Stimulated activated CD8-positive, alpha-beta memory T cell treated with anti-CD3 and anti-CD28 coated beads, Interleukin-4, amount 100 ng/mL, for 1 hour (primary cell): Measurements from ENCODE around the gene MPRIP.

Source experiments
- DNase-seq, 2 donors: peaks; one replicate each; pipeline ENCODE4 v3.0.0-alpha.2; 2020; ENCODE audit warnings: low read depth in 2 of 2, low spot score in 1 of 2

Gene MPRIP

DNA sequence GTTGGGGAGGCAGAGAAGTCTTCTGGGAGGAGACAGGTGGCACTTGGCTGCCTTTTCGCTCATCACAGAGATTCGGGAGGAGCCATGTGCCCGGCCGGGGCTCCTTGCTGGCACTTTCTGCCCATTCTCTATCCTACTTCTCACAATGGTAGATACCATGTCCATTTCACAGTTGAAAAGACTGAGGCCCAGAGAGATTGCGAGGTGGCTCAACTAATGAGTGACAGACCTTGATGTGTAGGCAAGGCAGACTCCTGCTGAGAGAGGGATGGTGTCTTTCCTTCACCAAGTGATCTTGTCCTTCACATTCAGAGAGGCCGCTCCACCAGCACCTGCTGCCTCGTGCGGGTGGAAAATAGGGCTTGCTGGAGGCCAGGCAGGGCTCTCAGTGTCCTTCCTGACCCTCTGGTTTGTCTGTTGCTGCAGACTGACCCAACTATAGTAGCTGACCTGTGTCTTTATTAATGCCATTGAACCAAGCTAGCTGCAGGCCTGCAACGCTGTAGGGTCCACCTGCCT, 42.1 kb downstream of the MPRIP start:
- no peak for DNase-seq

DNA sequence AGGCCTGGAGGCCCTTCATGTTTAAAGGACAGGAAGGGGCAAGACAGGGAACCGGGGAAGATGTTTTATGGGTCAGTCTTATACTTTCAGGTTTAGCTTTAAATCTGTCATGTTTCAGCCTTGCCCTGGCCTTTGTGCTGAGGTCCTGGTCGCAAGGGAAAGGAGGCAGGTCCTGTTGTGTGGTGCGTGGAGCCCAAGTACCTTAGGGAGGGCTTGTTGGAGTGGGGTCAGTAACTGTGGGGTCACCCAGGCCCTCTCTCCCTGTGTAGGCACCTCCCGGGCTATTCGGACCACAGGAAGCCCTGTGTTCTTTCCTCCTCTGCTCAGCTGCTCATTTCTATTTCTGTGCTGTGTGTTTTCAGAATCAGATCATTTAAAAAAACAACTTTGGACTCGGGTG, 42.7 kb downstream of the MPRIP start:
- DNase-seq: no peak

- no peak for DNase-seq
Measured at GRCh38 chr17:17086585-17086984, 44.3 kb downstream of the MPRIP start.

GRCh38 chr17:17087424-17088015, 45.3 kb downstream of the MPRIP start:
- no peak for DNase-seq

- DNase-seq: no peak
Measured at GRCh38 chr17:17088086-17088485, 45.8 kb downstream of the MPRIP start.

DNA sequence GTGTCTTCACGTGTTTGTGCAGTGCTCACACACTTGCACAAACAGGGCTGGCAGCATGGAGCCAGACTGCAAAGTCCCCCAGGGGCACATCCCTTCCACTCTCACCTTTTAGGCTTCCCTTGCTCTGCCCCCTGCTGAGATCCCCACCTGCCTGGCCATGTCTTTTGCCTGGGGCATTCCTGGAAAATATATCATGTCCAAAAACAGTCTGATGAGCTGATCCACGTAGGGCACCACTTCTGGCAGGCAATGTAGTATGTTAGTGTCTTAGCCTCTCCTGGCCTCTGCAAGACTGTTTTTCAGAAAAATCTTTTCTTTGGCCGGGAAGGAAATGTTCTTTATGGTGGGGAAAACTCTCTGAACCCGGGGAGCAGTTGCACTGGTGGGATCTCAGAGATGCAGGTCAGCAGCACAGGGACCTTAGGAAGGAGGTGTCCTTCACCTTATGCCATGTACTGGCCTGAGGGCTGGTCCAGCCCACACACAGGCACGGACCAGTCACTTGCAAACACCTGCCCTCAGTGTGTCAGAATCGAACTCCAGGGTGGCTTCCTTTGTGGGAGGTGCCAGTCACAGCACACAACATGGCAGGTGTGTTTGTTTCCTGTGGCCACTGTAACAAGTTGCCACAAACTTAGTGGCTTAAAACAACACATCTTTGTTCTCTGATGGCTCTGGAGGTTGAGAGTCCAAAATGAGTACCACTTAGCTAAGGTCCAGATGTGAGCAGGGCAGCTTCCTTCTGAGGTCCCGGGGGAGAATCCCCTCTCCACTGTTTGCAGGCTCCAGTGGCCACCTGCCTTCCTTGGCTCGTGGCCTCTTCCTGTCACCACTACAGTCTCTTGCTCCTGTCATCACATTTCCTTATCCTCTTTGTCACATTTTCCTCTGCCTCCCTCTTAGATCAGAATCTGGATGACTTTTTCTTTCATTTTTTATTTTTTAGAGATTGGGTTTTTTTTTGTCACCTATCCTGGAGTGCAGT, 46.6 kb downstream of the MPRIP start:
- no peak for DNase-seq

DNA sequence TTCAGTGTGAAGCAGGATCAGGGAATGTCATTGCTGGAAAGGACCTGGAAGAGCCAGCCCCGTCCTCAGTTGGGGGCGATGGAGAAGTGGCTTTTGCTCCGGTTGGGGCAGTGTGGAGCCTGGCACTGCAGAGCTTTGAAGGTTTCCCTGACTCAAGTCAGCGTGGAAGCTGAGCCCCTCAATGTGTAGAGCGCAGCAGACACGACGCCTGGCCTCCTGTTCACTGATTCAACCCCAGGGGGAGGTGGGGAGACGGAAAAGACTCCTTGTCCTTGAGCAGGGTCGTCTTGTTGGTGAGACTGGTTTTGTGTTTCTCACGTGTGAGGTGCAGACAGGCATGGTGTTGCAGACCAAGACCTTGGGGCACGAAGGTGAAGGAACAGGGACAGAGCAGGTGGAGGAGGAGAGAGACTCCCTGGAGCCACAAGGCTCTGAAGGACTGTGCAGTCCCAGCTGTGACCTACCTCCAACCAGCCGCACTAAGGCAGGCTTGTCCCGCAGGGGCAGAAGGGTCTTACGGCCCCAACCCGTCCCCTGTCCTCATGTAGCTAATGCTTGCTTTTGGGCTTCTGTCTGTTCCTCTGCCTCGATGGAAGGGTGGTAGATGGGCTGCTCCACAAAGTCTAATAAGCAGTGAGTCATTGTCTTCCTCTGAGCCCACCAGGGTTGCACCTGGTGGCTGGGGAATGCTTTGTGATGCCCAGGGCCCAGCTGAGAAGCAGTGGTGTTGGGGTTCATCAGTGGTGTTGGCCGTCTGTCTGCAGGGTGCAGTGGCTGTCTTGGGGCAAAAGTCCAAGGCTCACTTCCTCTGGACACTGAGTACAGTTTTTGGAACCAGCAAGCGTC, 47.8 kb downstream of the MPRIP start:
- DNase-seq: no peak

DNA sequence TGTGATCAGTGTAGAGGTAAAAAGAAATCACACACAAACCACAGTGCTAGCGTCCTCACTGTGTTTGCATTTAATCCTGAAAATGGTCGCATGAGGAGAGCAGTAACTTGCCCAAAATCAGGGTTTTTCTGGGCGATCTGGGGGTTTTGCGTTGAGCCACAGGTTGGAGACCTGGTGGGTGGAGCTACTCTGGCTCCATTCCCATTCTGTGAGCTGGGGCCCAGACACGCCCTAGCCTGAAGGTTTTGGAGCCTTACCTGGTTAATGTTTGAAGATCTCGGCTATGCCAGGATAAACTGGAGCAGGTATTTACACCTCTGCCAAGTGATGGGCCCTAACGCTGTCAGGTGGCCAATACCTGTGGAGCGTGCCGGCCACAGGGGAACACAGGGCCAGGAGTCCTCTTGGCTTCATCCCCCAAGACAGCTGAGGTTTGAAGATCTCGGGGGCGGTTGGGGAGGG, 48.4 kb downstream of the MPRIP start:
- no peak for DNase-seq

DNA sequence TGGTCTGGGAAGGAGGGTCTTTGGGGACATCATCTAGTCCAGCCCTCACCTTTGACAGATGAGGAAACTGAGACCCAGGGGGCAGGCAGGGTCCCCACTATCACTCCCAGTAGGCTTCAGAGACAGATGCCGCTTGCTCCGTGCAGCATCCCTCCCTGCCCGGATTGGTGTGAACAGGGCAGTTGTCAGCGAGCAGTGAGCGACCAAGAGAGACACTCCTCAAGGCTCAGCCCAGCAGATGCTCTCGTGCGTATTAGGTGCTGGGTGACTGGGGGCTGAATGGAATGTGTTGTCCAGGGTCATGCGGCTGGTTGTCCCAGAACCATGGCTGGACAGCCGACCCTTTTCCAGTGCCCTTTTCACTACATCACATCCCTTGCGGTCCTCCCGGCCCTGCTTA, 49.0 kb downstream of the MPRIP start:
- DNase-seq: no peak

DNA sequence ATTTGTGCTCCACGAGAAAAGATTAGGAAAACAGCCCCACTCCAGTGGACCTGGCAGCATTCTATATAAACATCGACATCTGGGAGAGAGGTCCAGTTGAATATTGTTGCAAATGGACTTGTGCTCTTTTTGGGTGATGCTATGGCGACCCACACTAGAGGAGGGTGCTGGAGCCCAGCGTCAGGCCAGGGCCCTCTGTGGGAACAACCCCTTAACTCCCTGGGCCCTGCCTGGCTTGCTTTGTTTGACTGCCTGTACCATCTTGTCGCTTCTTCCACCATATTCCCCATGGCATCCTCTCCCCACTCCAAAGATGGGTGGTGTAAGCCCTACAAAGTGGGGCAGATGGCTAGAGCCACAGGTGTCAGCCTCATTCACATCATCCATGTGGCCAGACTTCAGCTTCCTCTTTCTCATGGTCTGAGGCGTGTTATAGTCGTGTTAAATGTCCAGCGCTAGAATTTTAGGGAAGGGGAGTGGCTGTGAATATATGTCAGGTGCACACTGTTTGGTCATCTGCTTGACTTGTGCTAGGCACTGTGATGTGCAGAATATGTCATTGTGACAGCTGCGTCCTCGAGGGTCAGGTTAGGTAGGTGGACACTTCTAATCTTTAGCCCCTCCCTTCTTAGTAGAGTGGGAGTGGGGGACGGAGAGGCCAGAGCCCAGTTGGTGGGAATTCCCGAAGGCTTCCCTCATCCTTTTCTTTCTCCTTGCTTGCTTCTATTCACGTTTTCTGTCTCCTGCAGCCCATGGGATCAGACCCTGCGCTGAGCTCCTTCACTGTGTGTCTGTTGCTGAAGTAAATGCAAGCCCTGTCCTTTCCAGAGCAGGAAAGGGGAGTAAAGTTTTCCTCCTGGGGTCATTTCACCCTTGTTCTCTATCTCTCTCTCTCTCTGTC, 49.8 kb downstream of the MPRIP start:
- no peak for DNase-seq

- no peak for DNase-seq
Measured at GRCh38 chr17:17093764-17094163, 51.5 kb downstream of the MPRIP start.

GRCh38 chr17:17096438-17097178, 54.4 kb downstream of the MPRIP start:
- no peak for DNase-seq

DNA sequence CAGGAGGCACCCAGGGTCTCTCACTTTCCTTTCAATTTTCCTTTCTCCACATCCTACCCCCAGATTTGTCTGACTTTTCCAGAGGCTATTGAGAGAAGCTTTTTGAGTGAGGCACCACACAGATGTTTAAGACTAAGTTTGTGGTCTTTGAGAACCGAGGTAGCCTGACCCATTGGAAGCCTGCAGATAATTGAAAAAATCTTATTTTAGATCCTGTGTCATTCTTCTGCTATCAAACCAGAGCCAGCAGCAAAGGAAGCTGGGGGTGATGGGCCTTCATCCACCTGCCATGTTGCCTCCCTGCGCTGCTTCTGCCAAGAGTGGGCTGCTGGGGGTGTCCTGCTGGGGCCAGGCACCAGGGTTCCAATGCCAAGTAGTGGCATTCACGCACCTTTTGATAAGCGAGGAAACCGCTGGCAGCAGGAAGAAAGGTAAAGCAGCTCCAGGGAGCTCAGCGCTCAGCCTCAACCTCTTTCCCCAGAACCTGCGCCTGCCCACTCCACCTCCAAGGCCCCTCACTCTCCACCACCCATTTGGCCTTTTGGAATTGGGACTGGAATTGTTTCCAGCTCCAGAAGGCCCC, 55.6 kb downstream of the MPRIP start:
- no peak for DNase-seq

DNA sequence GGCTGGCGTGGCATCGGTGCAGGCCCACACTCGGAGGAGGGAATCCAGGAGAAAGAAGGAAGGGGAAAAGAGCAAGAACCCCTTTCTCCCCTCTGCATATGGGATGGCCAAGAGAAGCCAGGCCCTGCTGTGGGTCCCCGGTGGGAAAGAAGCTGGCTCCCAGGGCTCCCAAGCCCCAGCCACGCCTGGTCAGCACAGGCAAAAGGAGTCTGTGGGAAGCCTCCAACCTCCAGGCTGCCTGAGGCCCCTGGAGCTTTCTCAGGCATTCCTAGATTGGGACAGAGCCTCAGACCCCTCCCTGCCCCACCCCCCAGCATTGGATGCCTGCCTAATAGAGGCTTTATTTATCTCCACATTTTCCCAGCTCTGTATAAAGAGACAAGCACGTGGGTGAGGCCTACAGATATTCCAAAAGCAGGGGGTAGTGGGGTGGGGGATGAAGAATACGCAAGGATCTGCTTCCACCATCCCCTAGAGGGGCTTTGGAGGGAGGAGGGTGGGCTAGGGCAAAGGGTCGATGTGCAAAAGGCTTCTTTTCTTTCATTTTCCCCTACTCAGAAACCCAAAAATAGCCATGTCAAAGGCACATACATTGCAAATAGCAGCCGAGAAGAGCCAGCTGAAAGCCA, 56.4 kb downstream of the MPRIP start:
- no peak for DNase-seq

DNA sequence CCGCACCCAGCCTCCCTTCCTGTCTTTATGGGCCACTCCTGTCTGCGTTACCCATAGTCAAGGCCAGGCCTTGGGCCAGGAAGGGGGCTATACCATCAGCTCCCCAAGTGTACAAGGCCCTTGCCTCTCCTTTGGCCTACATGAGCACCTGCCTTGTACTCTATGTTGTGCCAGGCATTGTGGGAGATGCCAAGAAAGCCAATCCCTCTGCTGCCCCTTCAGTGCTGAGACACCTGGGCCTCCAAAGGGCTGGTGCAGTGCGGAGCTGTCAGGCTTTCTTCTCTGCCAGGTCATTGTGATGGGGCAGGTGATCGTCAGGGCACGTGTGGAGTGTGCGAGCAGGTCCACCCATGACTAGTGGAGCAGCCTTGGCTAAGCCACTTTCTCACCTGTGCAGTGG, 59.9 kb downstream of the MPRIP start:
- DNase-seq: no peak

DNA sequence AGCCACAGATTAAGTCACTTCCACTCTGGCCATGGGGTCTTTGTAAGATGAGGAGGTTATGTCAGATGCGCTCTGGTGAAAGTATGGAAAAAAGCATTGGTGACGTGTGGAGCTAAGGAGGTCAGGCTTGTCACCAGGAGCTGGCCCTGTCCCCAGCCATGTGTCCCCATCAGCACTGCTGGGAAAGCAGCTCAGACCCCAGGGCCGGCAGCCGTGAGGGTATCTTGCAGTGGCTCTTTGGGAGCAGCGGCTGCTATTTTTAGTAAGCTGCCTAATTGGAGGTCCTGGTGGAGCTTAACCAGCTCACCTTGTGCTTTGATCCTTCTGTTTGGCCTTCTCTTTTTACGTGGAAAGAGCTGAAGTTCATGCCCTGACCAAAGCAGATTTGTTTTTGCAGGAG, 60.9 kb downstream of the MPRIP start:
- no peak for DNase-seq

GRCh38 chr17:17104036-17104435, 61.8 kb downstream of the MPRIP start:
- no peak for DNase-seq

DNA sequence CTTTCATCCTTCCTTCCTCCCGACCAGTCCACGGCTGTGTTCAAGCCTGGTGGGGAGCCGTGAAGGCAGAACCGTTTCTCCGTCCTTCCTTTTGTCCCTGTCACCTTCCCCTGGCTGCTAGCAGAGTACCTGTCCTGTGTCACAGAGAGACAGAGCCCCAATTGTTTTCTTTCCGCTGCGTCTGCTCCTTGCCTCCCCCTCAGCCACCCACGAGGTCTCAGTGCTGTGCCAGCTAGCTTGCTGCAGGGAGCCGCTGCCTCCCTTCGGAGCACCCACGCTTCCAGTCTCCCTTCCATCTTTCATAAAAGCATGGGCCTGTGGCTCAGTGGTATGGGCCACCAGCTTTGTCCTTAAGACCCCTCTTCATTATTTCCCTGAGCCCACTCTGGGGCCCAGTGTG, 62.2 kb downstream of the MPRIP start:
- no peak for DNase-seq

DNA sequence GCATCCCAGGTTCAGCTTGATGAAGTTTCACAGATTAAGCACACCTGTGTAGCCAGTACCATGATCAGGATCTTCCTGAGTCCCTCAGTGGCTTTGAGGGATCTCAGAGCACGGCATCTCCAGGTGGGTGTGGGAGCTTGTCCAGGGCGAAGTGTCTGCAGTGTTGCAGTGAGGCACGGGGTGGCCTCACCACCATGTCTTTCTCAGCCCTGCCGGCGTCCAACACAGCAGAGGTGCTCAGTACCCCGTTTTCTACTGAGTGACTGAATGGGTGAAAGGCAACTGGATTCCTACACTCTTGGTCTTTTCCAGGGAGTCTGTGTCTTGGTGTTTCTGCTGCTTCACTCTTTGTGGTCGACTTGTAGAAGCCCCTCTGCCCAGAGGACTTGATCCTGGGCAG, 63.7 kb downstream of the MPRIP start:
- DNase-seq: no peak
